Ishikawa (cell line): ENCODE measurements around the gene FLG.

ENCODE experiments used
- CEBPB ChIP-seq: IDR thresholded peaks from 2 replicates; pipeline ENCODE4 v1.6.1; 2012
- TAF1 ChIP-seq: IDR thresholded peaks from 2 replicates; pipeline ENCODE4 v1.6.1; 2012; ENCODE audit warnings: low read depth, mild to moderate bottlenecking
- TEAD4 ChIP-seq: IDR thresholded peaks from 2 replicates; pipeline ENCODE4 v1.6.1; 2012

GRCh38 chr1:152313319-152313801 lies 11.7 kb downstream of the FLG start:
- TF ChIP-seq TAF1: no peak
- TF ChIP-seq CEBPB: no peak
- no peak for TF ChIP-seq TEAD4
